GM18858 (cell line): Measurements from ENCODE around the gene LRIG1.

Source experiments
- ATAC-seq: cut with Tn5 transposase; IDR thresholded peaks from one replicate; pipeline ENCODE4 v1.9.1; 2021; ENCODE audit not compliant: unreplicated experiment

The LRIG1 gene, protein sequence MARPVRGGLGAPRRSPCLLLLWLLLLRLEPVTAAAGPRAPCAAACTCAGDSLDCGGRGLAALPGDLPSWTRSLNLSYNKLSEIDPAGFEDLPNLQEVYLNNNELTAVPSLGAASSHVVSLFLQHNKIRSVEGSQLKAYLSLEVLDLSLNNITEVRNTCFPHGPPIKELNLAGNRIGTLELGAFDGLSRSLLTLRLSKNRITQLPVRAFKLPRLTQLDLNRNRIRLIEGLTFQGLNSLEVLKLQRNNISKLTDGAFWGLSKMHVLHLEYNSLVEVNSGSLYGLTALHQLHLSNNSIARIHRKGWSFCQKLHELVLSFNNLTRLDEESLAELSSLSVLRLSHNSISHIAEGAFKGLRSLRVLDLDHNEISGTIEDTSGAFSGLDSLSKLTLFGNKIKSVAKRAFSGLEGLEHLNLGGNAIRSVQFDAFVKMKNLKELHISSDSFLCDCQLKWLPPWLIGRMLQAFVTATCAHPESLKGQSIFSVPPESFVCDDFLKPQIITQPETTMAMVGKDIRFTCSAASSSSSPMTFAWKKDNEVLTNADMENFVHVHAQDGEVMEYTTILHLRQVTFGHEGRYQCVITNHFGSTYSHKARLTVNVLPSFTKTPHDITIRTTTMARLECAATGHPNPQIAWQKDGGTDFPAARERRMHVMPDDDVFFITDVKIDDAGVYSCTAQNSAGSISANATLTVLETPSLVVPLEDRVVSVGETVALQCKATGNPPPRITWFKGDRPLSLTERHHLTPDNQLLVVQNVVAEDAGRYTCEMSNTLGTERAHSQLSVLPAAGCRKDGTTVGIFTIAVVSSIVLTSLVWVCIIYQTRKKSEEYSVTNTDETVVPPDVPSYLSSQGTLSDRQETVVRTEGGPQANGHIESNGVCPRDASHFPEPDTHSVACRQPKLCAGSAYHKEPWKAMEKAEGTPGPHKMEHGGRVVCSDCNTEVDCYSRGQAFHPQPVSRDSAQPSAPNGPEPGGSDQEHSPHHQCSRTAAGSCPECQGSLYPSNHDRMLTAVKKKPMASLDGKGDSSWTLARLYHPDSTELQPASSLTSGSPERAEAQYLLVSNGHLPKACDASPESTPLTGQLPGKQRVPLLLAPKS

DNA sequence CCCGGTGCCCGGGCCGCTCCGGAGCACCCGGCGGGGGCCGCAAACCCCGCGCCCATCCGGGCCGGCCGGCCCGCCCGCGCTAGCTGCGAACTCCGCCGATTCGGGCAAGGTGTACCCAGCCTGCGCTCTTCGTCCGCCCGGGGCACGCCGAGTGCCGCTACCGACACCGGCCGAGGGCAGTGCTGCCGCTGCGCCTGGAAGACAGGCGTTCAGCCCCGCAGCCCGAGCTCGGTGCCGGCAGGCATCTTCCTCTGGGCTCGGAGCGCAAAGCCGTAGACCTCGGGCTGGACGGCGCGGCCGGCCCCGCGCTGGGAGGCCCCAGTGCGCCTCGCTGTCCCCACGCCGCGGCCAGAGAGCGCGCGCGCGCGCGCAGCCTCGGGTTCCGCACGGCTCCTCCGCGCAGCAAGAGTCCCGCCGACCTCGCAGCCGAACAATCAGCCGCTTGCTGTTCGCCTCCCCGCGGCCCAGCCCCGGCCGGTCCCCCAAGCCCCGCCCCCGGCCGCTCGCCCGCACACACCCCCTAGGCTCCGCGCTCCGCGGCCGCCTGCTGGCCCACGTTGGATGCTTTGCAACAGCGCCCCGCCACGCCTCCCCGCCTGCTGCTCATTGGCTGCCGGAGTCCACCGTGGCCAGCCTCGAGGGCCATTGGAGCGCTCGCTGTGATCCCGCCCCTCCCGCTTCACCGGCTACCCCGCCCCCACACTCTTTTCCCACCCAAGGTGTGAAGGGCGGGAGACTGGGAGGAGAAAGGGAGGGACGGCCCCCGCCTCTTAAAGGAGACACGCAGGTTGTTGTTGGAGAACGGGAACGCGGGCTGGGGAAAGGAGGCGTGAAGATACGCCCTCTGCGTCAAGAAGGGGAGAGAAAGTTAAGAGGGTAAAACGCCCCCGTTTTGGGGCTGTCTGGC is at the start of gene LRIG1:
LRIG1 (minus strand) TSS at position 447 of the 907 bp plus-strand sequence. CDS start 615 bp downstream, outside the sequence.
- ATAC-seq, result peak; percentile 95

DNA sequence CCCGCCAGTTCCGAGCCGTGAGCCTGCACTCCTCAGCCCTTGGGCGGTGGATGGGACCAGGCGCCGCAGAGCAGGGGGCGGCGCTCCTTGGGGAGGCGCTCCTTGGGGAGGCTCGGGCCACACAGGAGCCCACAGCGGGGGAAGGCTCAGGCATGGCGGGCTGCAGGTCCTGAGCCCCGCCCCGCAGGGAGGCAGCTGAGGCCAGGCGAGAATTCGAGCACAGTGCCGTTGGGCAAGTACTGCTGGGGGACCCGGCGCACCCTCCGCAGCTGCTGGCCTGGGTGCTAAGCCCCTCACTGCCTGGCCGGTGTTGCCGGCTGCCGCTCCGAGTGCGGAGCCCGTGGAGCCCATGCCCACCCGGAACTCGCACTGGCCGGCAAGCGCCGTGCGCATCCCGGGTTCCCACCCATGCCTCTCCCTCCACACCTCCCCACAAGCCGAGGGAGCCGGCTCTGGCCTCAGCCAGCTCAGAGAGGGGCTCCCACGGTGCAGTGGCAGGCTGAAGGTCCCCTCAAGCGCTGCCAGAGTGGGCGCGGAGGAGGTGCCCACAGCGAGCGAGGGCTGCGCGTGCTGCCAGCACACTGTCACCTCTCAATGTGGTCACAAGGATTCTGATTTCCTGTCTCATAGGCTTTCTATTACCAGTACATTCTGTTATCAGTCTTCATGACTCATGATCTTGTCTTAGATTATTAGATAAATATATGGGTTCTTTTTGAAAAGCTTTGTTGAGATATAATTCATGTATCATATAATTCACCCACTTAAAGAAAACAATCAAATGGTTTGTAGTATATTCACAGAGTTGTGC is 44.0 kb upstream of the LRIG1 start:
- no peak for ATAC-seq

DNA sequence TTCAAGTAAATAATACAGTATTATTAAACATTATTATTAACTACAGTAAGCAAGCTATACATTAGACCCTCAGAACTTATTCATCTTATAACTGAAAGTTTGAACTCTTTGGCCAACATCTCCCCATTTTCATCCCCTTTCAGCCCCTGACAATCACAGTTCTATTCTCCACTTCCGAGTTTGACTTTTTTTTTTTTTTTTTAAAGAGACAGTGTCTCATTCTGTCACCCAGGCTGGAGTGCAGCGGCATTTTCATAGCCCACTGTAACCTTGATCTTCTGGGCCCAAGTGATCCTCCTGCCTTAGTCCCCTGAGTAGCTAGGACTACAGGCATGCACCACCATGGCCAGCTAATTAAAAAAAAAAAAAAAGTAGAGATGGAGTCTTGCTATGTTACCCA is 41.3 kb upstream of the LRIG1 start:
- ATAC-seq, result no peak

DNA sequence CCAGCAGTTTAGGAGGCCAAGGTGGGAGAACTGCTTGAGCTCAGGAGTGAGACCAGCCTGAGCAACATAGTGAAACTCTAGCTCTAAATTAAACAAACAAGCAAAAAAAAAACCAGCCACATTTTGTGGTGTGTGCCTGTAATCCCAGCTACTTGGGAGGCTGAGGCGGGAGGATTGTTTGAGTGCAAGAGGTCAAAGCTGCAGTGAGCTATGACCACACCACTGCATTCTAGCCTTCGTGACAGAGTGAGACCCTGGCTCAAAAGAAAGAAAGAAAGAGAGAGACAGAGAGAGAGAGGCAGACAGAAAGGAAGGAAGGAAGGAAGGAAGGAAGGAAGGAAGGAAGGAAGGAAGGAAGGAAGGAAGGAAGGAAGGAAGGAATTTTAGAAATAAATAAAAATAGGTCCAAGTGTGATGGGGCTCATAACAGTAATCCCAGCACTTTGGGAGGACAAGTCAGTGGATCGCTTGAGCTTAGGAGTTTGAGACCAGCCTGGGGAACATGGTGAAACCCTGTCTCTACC is 38.7 kb upstream of the LRIG1 start:
- ATAC-seq, result no peak

DNA sequence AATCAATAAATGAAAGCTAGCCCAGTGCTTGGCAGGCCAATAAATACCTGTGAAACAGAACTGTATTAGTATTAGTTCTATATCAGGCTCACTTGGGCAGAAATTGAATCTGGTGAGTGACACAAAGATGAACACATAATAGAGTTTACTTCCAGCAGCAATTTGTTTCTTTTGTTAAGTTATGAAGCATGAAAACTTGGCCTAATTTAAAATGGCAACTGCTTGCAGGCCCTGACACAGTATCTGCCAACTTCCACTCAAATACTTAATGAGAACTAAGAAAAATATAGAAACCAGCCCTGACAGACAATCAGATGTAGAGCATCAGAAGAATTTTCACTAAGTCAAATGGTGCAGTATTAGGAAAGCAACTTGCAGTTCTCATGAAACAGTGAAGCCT is 37.6 kb upstream of the LRIG1 start:
- ATAC-seq, result no peak

DNA sequence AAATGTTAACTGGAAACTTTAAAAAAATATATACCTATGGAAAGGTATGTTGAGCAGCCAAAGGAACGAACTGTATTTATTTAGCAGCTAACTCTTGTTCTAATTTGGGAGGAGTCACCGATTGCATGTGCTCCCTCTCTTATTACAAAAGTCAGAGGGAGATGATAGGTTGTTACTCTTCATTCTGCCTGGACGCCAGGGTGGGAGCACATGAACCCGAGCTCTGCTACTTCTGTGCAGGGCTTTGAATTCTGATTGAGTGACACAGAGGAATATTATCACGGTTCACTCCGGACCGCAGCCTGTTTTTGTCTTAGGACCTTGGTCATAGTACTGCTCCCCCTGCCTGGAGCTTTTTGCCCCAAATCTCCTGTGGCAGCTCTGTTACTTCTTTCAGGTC is 36.9 kb upstream of the LRIG1 start:
- ATAC-seq, result no peak

DNA sequence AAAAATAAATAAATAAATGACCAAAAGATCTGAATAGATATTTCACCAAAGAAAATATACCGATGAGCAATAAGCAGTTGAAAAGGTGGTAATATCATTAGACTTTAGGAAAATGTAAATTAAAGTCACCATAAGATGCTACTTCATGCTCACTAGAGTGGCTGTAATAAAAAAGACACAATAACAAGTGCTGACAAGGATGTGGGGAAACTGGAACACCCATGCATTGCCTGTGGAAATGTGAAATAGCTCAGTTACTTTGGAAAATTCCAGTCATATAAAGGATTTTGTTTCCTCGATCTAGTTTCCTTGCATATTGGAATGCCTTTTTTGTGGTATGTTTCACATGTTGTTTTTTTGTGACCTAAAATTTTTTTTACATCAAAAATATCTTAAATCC is 36.0 kb upstream of the LRIG1 start:
- no peak for ATAC-seq

DNA sequence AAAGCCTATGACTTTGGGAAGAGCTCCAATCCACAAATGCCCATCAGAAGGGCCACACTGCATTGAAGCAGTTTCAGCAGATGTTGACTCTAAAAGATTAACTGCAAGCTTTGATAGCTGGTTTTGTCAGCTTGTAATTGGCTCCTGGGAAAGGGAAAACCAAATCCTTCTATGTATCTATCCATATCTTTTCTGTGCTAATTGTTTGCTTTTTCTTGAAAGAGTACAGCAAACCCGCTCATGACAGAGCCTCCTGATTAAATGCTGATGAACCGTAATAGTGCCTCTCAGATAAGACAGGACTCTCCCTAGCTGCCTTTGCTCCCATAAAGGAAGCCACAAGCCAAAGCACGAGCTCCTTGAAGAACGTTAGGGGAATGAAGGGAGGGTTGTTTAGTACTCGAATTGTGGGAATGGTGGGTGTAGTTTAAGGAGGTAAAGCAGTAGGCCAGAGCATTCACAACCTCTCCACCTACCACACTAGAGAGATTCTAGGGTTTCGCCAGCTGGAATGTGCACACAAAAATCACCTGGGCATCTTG is 33.6 kb upstream of the LRIG1 start:
- no peak for ATAC-seq

DNA sequence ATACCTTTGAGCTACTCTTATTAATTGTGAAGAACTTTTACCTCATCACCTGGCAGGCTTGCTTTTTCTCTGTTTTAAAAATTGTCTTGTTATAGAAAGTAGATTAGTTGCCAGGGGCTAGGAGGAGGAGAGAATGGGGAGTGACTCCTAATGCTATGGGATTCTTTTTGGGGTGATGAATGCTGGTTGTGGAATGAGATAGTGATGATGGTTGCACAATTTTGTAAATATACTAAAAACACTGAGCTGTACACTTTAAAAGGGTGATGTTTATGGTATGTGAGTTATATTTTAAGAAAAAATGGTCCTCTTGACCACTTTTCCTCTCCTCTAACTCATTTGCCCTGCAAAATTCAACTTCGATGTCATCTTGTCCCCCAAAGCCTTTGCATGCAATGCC is 31.8 kb upstream of the LRIG1 start:
- no peak for ATAC-seq

DNA sequence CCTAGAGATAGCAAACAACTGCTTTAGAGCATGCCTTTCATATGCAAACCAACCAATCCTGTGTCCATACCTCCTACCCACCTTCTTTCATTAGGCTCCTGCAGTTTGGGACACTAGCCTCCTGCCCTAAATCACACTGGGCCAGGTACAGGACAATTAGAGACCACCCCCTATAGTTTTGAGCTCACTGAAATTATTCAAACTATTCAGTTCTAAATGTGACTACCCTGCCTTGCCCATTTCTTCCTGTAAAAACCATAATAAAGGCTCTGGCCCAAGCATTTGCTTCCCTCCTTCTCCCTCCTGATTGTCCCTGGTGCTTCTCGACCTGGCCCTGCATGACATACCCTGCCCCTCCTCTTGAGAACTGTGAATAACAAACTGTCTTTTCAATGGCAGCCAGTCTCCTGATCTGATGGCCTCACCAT is 31.4 kb upstream of the LRIG1 start:
- no peak for ATAC-seq

DNA sequence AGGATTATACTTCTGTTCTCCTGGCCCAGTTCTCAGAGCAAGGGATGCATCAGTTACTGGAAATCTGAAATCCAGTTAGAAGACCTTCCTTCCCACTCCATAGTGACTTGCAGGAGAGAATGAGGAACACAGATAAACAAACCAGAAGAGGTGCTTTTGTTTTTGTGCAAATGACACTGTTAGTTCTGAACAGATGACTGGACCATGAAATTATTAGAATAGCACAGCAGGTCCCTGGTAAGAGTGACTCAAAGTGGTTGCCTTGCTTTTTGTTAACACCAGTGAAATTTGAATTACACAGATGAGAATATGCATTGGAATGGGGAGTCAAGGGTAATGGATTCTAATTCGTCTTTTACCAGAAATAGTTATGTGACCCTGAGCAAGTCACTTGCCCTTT is 30.4 kb upstream of the LRIG1 start:
- no peak for ATAC-seq

DNA sequence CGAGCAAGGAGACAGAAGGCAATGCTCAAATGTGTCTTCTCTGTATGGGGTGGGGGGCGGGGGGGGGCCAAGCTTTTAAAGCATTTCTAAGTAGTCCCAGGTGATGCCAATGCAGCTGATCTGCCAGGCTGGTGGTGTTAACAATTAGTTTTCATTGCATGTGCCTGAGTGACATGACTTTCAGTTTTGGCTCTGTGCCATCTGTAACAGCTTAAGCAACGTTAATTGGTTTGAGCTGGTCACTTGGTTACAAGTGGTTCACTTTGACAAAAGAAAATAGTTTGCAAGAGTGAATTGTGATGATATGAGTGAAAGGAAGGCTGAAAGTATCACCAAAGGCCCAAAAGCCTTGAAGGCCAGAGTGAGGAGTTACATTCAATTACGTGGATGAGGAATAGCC is 26.4 kb upstream of the LRIG1 start:
- ATAC-seq, result no peak

DNA sequence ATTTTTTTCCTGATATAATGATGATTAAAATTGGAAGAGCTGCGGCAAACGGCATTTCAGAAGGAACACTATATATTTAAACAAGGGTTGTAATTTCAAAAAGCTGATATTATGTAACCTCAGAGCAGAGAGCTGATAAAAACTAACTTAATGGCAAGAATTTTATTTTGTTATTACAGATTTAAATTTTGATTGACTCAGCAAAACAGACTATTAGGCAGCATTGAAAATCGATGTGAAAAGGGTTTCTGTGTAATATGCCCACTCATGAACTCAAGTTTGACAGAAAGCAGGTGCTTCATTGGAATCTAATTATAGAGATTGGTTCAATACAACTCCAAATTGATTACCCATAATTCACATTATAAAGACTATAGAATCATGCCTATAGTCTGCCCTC is 24.9 kb upstream of the LRIG1 start:
- no peak for ATAC-seq

DNA sequence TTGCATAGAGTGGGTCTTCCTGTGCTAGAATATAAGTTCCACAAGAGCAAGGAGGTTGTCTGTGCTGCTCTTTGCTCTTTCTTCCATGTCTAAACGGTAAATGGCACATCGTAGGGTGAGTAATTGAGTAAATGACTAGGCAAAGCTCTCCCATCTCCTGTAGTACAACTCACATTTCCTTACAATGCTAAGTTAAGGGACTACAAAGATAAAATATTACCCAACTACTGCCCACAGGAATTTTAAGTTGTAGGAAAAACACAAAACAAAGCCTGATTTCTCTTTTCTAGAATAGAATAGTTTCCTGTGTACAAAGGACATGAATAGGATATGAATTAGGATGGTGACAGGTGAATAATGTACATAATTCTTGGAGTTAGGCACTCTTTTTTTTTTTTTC is 19.9 kb upstream of the LRIG1 start:
- ATAC-seq, result no peak

DNA sequence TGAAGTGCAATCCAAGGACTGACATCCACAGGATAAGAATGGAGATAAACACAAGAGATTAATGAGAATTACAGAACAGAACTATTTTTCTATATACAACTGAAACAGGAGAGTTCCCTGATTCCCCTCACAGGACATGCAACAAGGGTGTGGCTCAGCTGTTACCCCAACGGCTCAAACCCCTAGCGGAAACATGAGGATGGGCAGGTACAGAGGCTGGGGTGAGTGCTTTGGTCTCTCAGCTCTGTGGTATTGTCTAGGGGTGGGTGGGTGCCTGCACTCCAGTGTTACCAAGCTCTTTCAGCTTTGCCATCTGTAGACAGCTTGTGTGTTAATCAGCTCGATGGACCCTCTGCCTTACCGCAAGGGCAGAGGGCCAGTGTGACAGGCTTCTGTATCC is 17.8 kb upstream of the LRIG1 start:
- ATAC-seq, result no peak

DNA sequence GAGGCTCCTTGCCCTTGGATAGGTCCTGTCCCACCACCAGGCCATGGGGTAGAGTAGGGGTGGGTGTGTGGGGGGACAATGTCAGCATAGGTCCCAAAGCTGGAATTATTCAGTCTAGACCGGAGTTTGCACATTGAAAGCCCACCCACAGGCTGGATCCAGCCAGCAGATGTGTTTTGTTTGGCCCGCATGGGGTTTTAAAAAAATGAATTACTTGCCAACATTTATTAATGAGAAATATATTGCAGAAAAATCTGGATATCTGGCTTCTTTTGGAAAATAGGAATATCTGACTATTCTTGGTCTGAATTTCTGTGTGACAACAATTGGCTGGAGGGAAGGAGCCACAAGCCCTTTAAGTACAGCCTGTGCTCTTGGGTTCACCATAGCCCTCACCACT is 17.3 kb upstream of the LRIG1 start:
- no peak for ATAC-seq

DNA sequence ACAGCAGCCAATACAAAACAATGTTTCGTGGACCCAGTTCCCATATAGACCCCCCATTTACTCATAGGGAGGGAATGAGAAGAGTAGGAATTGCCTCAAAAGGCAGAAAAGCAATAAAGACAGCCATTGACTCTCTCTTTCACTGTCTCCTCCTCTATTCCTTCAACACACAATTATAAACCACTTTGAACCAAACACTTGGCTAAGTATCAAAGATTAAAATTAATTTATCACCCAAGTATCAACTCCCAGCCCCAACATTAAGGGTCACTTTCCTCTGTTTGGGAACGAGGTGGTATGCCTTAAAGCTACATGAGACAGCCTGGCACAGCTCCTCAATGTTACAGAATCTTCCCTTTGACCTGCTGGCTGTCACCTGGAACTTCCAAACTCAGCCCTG is 16.4 kb upstream of the LRIG1 start:
- ATAC-seq, result no peak

DNA sequence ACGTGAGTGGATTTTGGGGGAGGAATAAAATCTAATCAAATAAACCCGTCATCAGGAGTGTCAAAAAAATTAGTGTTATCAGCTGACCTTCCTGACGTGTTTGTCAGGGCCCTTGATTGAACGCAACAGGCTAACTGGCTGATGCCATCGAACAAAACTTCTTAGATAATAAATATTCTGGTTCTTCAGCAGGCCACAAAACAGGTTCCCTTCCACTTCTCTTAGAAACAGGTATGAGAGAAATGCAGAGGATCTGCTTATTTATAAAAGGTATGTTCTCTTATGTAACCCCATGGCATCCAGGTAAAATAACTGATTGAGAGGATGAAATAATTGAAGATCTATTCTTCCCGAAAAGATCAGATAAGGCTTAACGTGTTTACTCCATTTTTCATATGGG is 7.6 kb upstream of the LRIG1 start:
- ATAC-seq, result no peak
